Measurements from ENCODE around the gene SERTAD2.

DNA sequence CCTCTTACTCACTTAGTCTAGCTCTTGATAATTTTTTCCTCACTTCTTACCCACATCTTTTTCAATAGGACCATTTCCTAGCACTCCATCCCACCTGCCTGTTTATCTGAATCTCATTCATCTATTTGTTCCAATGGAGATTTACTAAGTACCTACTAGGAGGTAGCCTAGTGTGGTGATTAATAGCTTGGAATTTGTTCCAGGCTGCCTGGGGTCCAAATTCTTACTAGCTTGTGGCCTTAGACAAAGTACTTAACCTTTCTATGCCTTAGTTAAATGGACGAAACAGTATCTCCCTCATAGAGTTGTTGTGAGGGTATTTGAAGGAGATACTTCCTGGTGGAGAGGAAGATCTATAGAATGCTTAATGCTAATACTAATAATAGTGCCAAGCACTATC, 42.9 kb upstream of the SERTAD2 start:
- TF ChIP-seq POLR2A (IDR thresholded peaks at IDR 0.05) (no peak), POLR2AphosphoS5 (IDR thresholded peaks at IDR 0.05) (no peak)
